IMR-90 (cell line): ENCODE results near the gene RAB6A. TPM values are rescaled to one million over a fixed set of nuclear protein-coding genes. Genes with fewer than 3 reads are reported as not detected.

Source experiments
- ATAC-seq: fragments of 200-7000 bp; cut with Tn5 transposase; 2 replicates; pipeline ENCODE4 v1.9.1; 2020; ENCODE audit warnings: low read depth, mild to moderate bottlenecking, moderate library complexity
- BruUV-seq: library from RNA; stranded (reverse); fragments of 400-500 nt; replicated peaks from 2 replicates; lab custom pipeline; 2021; lab: Mats Ljungman, UMichigan
- CTCF ChIA-PET: fragments of 300-600 bp; formaldehyde crosslinking; extraction: SDS; loops from one replicate; lab custom pipeline; 2021; ENCODE audit warnings: antibody characterized with exemption; lab: Yijun Ruan, JAX
- POLR2A ChIA-PET: fragments of 300-600 bp; sonication (Branson Sonifier 250); formaldehyde crosslinking; loops from one replicate; lab custom pipeline; 2022; ENCODE audit warnings: antibody characterized with exemption; ENCODE audit not compliant: unreplicated experiment; lab: Charles Lee
- DNase-seq: peaks from one replicate; pipeline ENCODE4 v3.0.0; 2013
- H2AFZ ChIP-seq: replicated peaks from 2 replicates; pipeline ENCODE3; 2013; ENCODE audit warnings: low read length, mild to moderate bottlenecking; ENCODE audit not compliant: poor library complexity
- H2AK5ac ChIP-seq: 2 replicates; pipeline ENCODE4 v1.6.1; 2013; ENCODE audit warnings: low read depth, low read length, inconsistent platforms
- H2AK9ac ChIP-seq: replicated peaks from 2 replicates; pipeline ENCODE3; 2013; ENCODE audit warnings: mild to moderate bottlenecking, low read depth, low read length, moderate library complexity; ENCODE audit not compliant: poor library complexity
- H2BK120ac ChIP-seq: 2 replicates; pipeline ENCODE4 v1.6.1; 2013; ENCODE audit warnings: low read depth, low read length, inconsistent platforms
- H2BK15ac ChIP-seq: 3 replicates; pipeline ENCODE4 v1.6.1; 2013; ENCODE audit warnings: low read depth, low read length, inconsistent platforms
- H2BK20ac ChIP-seq: 2 replicates; pipeline ENCODE4 v1.6.1; 2013; ENCODE audit warnings: low read depth, mild to moderate bottlenecking, inconsistent platforms, low read length, moderate library complexity
- H2BK5ac ChIP-seq: 2 replicates; pipeline ENCODE4 v1.6.1; 2013; ENCODE audit warnings: mild to moderate bottlenecking, low read depth, low read length, inconsistent platforms; ENCODE audit not compliant: poor library complexity, severe bottlenecking
- H3K14ac ChIP-seq: replicated peaks from 2 replicates; pipeline ENCODE4 v1.6.1; 2013; ENCODE audit warnings: low read depth, low read length, inconsistent platforms
- H3K18ac ChIP-seq: 2 replicates; pipeline ENCODE4 v1.6.1; 2013; ENCODE audit warnings: low read depth, low read length, control low read depth
- H3K23ac ChIP-seq: 2 replicates; pipeline ENCODE4 v1.6.1; 2013; ENCODE audit warnings: low read depth, low read length, inconsistent platforms
- H3K27ac ChIP-seq: 2 replicates; pipeline ENCODE4 v1.5.1; 2013; ENCODE audit warnings: mild to moderate bottlenecking, control low read depth, low read length; ENCODE audit not compliant: insufficient read depth
- H3K27me3 ChIP-seq: 2 replicates; pipeline ENCODE4 v1.6.1; 2013; ENCODE audit warnings: low read length; ENCODE audit not compliant: control insufficient read depth, insufficient read depth
- H3K36me3 ChIP-seq: 2 replicates; pipeline ENCODE4 v1.6.1; 2013; ENCODE audit warnings: low read length, mixed read lengths; ENCODE audit not compliant: control insufficient read depth, insufficient read depth
- H3K4ac ChIP-seq: 2 replicates; pipeline ENCODE4 v1.6.1; 2013; ENCODE audit warnings: low read depth, low read length, inconsistent platforms
- H3K4me1 ChIP-seq: 2 replicates; pipeline ENCODE4 v1.6.1; 2013; ENCODE audit warnings: low read length, mixed read lengths; ENCODE audit not compliant: control insufficient read depth, insufficient read depth
- H3K4me2 ChIP-seq: 2 replicates; pipeline ENCODE4 v1.6.1; 2013; ENCODE audit warnings: low read depth, mild to moderate bottlenecking, control low read depth, low read length, moderate library complexity
- H3K4me3 ChIP-seq: 2 replicates; pipeline ENCODE4 v1.5.1; 2013; ENCODE audit warnings: low read depth, mild to moderate bottlenecking, control low read depth, low read length, moderate library complexity; ENCODE audit not compliant: insufficient read depth
- H3K56ac ChIP-seq: 2 replicates; pipeline ENCODE4 v1.6.1; 2013; ENCODE audit warnings: low read length, inconsistent platforms; ENCODE audit not compliant: insufficient read depth; ENCODE audit errors: extremely low read depth
- H3K79me1 ChIP-seq, 2 experiments: 2 replicates each; pipeline ENCODE4 v1.6.1; 2013; ENCODE audit warnings: low read length in 2 of 2, inconsistent platforms in 1 of 2, low read depth in 1 of 2
- H3K9ac ChIP-seq: 2 replicates; pipeline ENCODE4 v1.6.1; 2013; ENCODE audit warnings: low read depth, low read length, control low read depth
- H3K9me1 ChIP-seq: 2 replicates; pipeline ENCODE4 v1.6.1; 2013; ENCODE audit warnings: low read length, inconsistent platforms; ENCODE audit not compliant: insufficient read depth
- H3K9me3 ChIP-seq: 2 replicates; pipeline ENCODE4 v1.6.1; 2013; ENCODE audit warnings: low read length; ENCODE audit not compliant: control insufficient read depth, insufficient read depth
- H4K20me1 ChIP-seq: 2 replicates; pipeline ENCODE4 v1.6.1; 2013; ENCODE audit warnings: low read length, inconsistent platforms; ENCODE audit not compliant: insufficient read depth
- H4K5ac ChIP-seq: 2 replicates; pipeline ENCODE4 v1.6.1; 2013; ENCODE audit warnings: mild to moderate bottlenecking, low read depth, low read length, control low read depth
- H4K8ac ChIP-seq, 2 experiments: 2 replicates each; pipeline ENCODE4 v1.6.1; 2013; ENCODE audit warnings: low read depth in 2 of 2, low read length in 2 of 2, control low read depth in 1 of 2, inconsistent platforms in 1 of 2
- H4K91ac ChIP-seq: 2 replicates; pipeline ENCODE4 v1.6.1; 2013; ENCODE audit warnings: low read depth, low read length, inconsistent platforms; ENCODE audit not compliant: insufficient read depth
- CHD1 ChIP-seq: IDR thresholded peaks from 2 replicates; pipeline ENCODE4 v1.6.1; 2012; ENCODE audit warnings: low read depth, low read length, improper control_type of control experiment
- MAFK ChIP-seq: IDR thresholded peaks from 2 replicates; pipeline ENCODE4 v1.6.1; 2012; ENCODE audit warnings: low read depth, low read length, improper control_type of control experiment
- RCOR1 ChIP-seq: IDR thresholded peaks from 2 replicates; pipeline ENCODE4 v1.6.1; 2012; ENCODE audit warnings: mild to moderate bottlenecking, low read length, improper control_type of control experiment; ENCODE audit not compliant: insufficient replicate concordance
- dilution Hi-C: fragments of 300-500 bp; cut with HindIII; formaldehyde crosslinking; loops from one replicate; pipeline ENCODE4 v1.14.3; 2018; ENCODE audit warnings: low sequenced_read_pairs; ENCODE audit not compliant: unreplicated experiment
- in situ Hi-C: fragments of 300-500 bp; cut with MboI; formaldehyde crosslinking; loops from 3 replicates; pipeline ENCODE4 v1.14.3; 2019; ENCODE audit warnings: low sequenced_read_pairs, inconsistent platforms, mixed read lengths
- intact Hi-C: fragments of 100-400 bp; cut with micrococcal nuclease; formaldehyde crosslinking; loops from 2 replicates; pipeline ENCODE4 v1.10.0; 2022
- polyA plus RNA-seq, 3 experiments: library from polyadenylated mRNA; depleted of rRNA; stranded (reverse); fragments of >200 nt; gene quantifications; 2 replicates each; pipeline ENCODE4 v1.2.3, GENCODE V29; 2012; ENCODE audit warnings: low replicate concordance in 1 of 3
- total RNA-seq: library from RNA; depleted of rRNA; stranded (reverse); fragments of >200 nt; gene quantifications from 2 replicates; pipeline ENCODE4 v1.2.3, GENCODE V29; 2012

The RAB6A gene
- total and polyA plus RNA-seq, 2 of the 4 experiments (the other 2 are of a cell fraction) = 65.5 to 81.0 TPM

GRCh38 chr11:73762732-73763131 lies 1.9 kb upstream of the RAB6A start:
- Histone ChIP-seq H3K4ac (no peak overlapping the region), H2BK15ac (no peak overlapping the region), H2AK5ac (no peak overlapping the region), H2AK9ac (no peak overlapping the region), H3K23ac (no peak overlapping the region), H2BK120ac (no peak overlapping the region), H4K91ac (no peak overlapping the region), H3K4me3 (no peak overlapping the region), H3K27ac (no peak overlapping the region), H3K9ac (no peak overlapping the region), H4K8ac (no peak overlapping the region), H4K5ac (no peak overlapping the region), H3K4me2 (no peak overlapping the region), H3K14ac (no peak overlapping the region), H3K4me1 (no peaks in the 10 kb centered on the region), H2BK20ac (no peak overlapping the region), H3K9me1 (peaks cover under 1% of the 10 kb centered on the region; the same call in 1 of the 2 replicates), H3K18ac (no peak overlapping the region), H3K56ac (no peak overlapping the region), H3K36me3 (no peaks in the 10 kb centered on the region), H2AFZ (no peak overlapping the region), H4K20me1 (peaks cover 20% of the 10 kb centered on the region), H3K79me1 (peaks cover 0 to 13% of the 10 kb centered on the region in 2 experiments; a peak in 2 of 4 replicates), H2BK5ac (no peak overlapping the region), H3K27me3 (peaks cover 2% of the 10 kb centered on the region), H3K9me3 (no peaks in the 10 kb centered on the region)
- dilution Hi-C loops = no loop called here
- DNase-seq (no peak), ATAC-seq (no peak)
- BruUV-seq = no TSS peak
- intact Hi-C loops = no loop called here
- ChIA-PET POLR2A (no interaction called here), CTCF (no interaction called here)
- in situ Hi-C loops = no loop called here
- TF ChIP-seq RCOR1 = no peak
- TF ChIP-seq CHD1 = no peak
- TF ChIP-seq MAFK = 0 out of 2 replicates have a peak, but pooled peaks have one; percentile 12
